Endothelial cell (in vitro differentiated cells): Measurements from ENCODE around the gene HSD17B12. TPM values are rescaled to one million over a fixed set of nuclear protein-coding genes. Genes with fewer than 3 reads are reported as not detected.

Experiments
- DNase-seq: peaks from one replicate; pipeline ENCODE4 v3.0.0; 2021; ENCODE audit warnings: low spot score
- H3K27ac Mint-ChIP-seq: one replicate; pipeline ENCODE4 v1.8.0; 2021; ENCODE audit warnings: mixed read lengths, inconsistent platforms; ENCODE audit not compliant: unreplicated experiment
- H3K27me3 Mint-ChIP-seq: one replicate; pipeline ENCODE4 v1.8.0; 2021; ENCODE audit warnings: mild to moderate bottlenecking, moderate library complexity, mixed read lengths, inconsistent platforms; ENCODE audit not compliant: unreplicated experiment
- H3K36me3 Mint-ChIP-seq: one replicate; pipeline ENCODE4 v1.8.0; 2021; ENCODE audit warnings: mild to moderate bottlenecking, low read depth, mixed read lengths, inconsistent platforms; ENCODE audit not compliant: unreplicated experiment
- H3K4me1 Mint-ChIP-seq: one replicate; pipeline ENCODE4 v1.8.0; 2021; ENCODE audit warnings: mild to moderate bottlenecking, mixed read lengths, inconsistent platforms; ENCODE audit not compliant: unreplicated experiment
- H3K4me3 Mint-ChIP-seq: one replicate; pipeline ENCODE4 v1.8.0; 2021; ENCODE audit warnings: mild to moderate bottlenecking, mixed read lengths, inconsistent platforms; ENCODE audit not compliant: unreplicated experiment
- H3K9me3 Mint-ChIP-seq: one replicate; pipeline ENCODE4 v1.8.0; 2021; ENCODE audit warnings: mixed read lengths, inconsistent platforms; ENCODE audit not compliant: unreplicated experiment
- CTCF ChIP-seq: fragments of 200-600 bp; sonication (generic); IDR thresholded peaks from one replicate; pipeline ENCODE4 v1.5.0; 2021; ENCODE audit warnings: antibody characterized with exemption; ENCODE audit not compliant: unreplicated experiment
- total RNA-seq: library from RNA; stranded (reverse); fragmentation: NEBNext Ultra II Directional; extraction: Animal tissue kit (Norgen Biotek cat#: 25700); gene quantifications from one replicate; pipeline ENCODE4 v1.2.1, GENCODE V29; 2021; ENCODE audit not compliant: unreplicated experiment

The HSD17B12 gene
- total RNA-seq, 1 donor from 2014 or later, result 110 TPM

- Mint-ChIP-seq H3K9me3 (no peaks in the 10 kb centered on the region), H3K4me3 (no peak overlapping the region), H3K4me1 (no peaks in the 10 kb centered on the region), H3K27ac (no peak overlapping the region), H3K27me3 (no peaks in the 10 kb centered on the region), H3K36me3 (peaks cover 8% of the 10 kb centered on the region)
- no peak for DNase-seq
- no peak for TF ChIP-seq CTCF
Observed at GRCh38 chr11:43723617-43724016, 43.1 kb downstream of the HSD17B12 start.

GRCh38 chr11:43732225-43732624 is 51.7 kb downstream of the HSD17B12 start:
- no peaks in the 10 kb centered on the region for H3K9me3 Mint-ChIP-seq
- no peaks in the 10 kb centered on the region for H3K27me3 Mint-ChIP-seq
- no peak for DNase-seq
- peaks cover 19% of the 10 kb centered on the region for H3K36me3 Mint-ChIP-seq
- no peak for TF ChIP-seq CTCF
- peaks cover 8% of the 10 kb centered on the region for H3K4me1 Mint-ChIP-seq
- no peak overlapping the region for H3K27ac Mint-ChIP-seq
- no peak overlapping the region for H3K4me3 Mint-ChIP-seq

GRCh38 chr11:43734256-43734655 is 53.7 kb downstream of the HSD17B12 start:
- TF ChIP-seq CTCF, result no peak
- H3K4me1 Mint-ChIP-seq, result peaks cover 21% of the 10 kb centered on the region
- H3K36me3 Mint-ChIP-seq, result peaks cover 19% of the 10 kb centered on the region
- H3K9me3 Mint-ChIP-seq, result no peaks in the 10 kb centered on the region
- no peaks in the 10 kb centered on the region for H3K27me3 Mint-ChIP-seq
- no peak overlapping the region for H3K27ac Mint-ChIP-seq
- no peak for DNase-seq
- H3K4me3 Mint-ChIP-seq, result no peak overlapping the region

GRCh38 chr11:43735115-43735514 is 54.6 kb downstream of the HSD17B12 start:
- DNase-seq, result no peak
- no peak overlapping the region for H3K27ac Mint-ChIP-seq
- no peaks in the 10 kb centered on the region for H3K27me3 Mint-ChIP-seq
- H3K4me1 Mint-ChIP-seq, result peaks cover 22% of the 10 kb centered on the region
- H3K4me3 Mint-ChIP-seq, result no peak overlapping the region
- H3K9me3 Mint-ChIP-seq, result no peaks in the 10 kb centered on the region
- H3K36me3 Mint-ChIP-seq, result peaks cover 19% of the 10 kb centered on the region
- no peak for TF ChIP-seq CTCF

GRCh38 chr11:43735961-43736360 is 55.4 kb downstream of the HSD17B12 start:
- H3K4me3 Mint-ChIP-seq, result no peak overlapping the region
- no peak for TF ChIP-seq CTCF
- no peaks in the 10 kb centered on the region for H3K27me3 Mint-ChIP-seq
- no peak for DNase-seq
- no peaks in the 10 kb centered on the region for H3K9me3 Mint-ChIP-seq
- peaks cover 19% of the 10 kb centered on the region for H3K36me3 Mint-ChIP-seq
- H3K4me1 Mint-ChIP-seq, result peaks cover 22% of the 10 kb centered on the region
- no peak overlapping the region for H3K27ac Mint-ChIP-seq
